NK-92 (cell line): ENCODE measurements around the gene MORC4.
"Not testable (repeated sequence)": the region's sequence is repeated elsewhere in the genome, so short reads cannot be mapped to it uniquely, and the experiment has no call there.

Experiments
- DNase-seq: peaks from one replicate; lab custom pipeline; 2025; ENCODE audit not compliant: unreplicated experiment; lab: John Stamatoyannopoulos, UW

Gene MORC4

GRCh38 chrX:107000013-107000515, at the start of gene MORC4:
Gene MORC4 (minus strand): TSS chrX:107000212. CDS start chrX:106999969, 243 bp downstream.
- no peak for DNase-seq

- DNase-seq: no peak
Measured at GRCh38 chrX:107047622-107048021, 47.6 kb upstream of the MORC4 start.

- no peak for DNase-seq
Measured at GRCh38 chrX:107029752-107030151, 29.7 kb upstream of the MORC4 start.

- DNase-seq: no peak
Measured at GRCh38 chrX:107025545-107025944, 25.5 kb upstream of the MORC4 start.

GRCh38 chrX:107014936-107015335, 14.9 kb upstream of the MORC4 start:
- DNase-seq: no peak

- DNase-seq: no peak
Measured at GRCh38 chrX:107008034-107008433, 8.0 kb upstream of the MORC4 start.

GRCh38 chrX:106999002-106999975, 723 bp downstream of the MORC4 start:
- DNase-seq: no peak

GRCh38 chrX:106997611-106998010, 2.4 kb downstream of the MORC4 start:
- DNase-seq: no peak

- DNase-seq: no peak
Measured at GRCh38 chrX:106995678-106996077, 4.3 kb downstream of the MORC4 start.

GRCh38 chrX:106987488-106987887, 12.5 kb downstream of the MORC4 start:
- DNase-seq: no peak

- no peak for DNase-seq
Measured at GRCh38 chrX:106980952-106981626, 18.9 kb downstream of the MORC4 start.

GRCh38 chrX:106976416-106976815, 23.6 kb downstream of the MORC4 start:
- no peak for DNase-seq

- no peak for DNase-seq
Measured at GRCh38 chrX:106973433-106974149, 26.4 kb downstream of the MORC4 start.

GRCh38 chrX:106972896-106973295, 27.1 kb downstream of the MORC4 start:
- no peak for DNase-seq

- not testable (repeated sequence) for DNase-seq
Measured at GRCh38 chrX:106966547-106966946, 33.5 kb downstream of the MORC4 start.

GRCh38 chrX:106964290-106964689, 35.7 kb downstream of the MORC4 start:
- DNase-seq: no peak

- no peak for DNase-seq
Measured at GRCh38 chrX:106963111-106963510, 36.9 kb downstream of the MORC4 start.

- no peak for DNase-seq
Measured at GRCh38 chrX:106959901-106960300, 40.1 kb downstream of the MORC4 start.

GRCh38 chrX:106957856-106958255, 42.2 kb downstream of the MORC4 start:
- no peak for DNase-seq

- no peak for DNase-seq
Measured at GRCh38 chrX:106955004-106955772, 44.8 kb downstream of the MORC4 start.
